KBM-7 (cell line): ENCODE measurements around the gene MGARP.
A peak's percentile ranks its signal among the peaks of the same experiment; 100 is the strongest.
"Not testable (repeated sequence)": the region's sequence is repeated elsewhere in the genome, so short reads cannot be mapped to it uniquely, and the experiment has no call there.

Experiments used
- DNase-seq: peaks from one replicate; pipeline ENCODE4 v3.0.0-alpha.2; 2015
- in situ Hi-C: fragments of 300-500 bp; cut with MboI; formaldehyde crosslinking; loops from 2 replicates; pipeline ENCODE4 v1.14.3; 2020; ENCODE audit warnings: low sequenced_read_pairs, low pct_unique_long_range_greater_than_20kb, mixed read lengths

The MGARP gene

DNA sequence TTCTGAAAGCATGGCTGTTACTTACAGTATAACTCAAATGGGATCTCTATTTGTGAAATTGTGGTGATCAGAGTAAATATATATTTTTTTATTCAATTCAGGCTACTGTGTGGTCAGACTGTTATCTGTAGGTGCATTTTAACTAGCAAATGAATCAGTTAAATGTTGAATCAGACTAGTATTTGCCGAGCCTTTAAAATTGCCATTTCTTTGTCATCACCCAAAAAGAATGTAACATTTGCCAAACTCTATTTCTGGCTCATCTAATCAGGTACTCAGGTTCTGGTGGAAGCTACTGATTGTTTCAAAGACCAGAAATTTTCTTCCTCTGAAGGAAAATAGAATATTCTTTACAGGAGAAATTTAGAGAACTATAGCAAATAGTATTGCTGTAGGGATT is 19.5 kb upstream of the MGARP start:
- in situ Hi-C loops: no loop called here
- no peak for DNase-seq

DNA sequence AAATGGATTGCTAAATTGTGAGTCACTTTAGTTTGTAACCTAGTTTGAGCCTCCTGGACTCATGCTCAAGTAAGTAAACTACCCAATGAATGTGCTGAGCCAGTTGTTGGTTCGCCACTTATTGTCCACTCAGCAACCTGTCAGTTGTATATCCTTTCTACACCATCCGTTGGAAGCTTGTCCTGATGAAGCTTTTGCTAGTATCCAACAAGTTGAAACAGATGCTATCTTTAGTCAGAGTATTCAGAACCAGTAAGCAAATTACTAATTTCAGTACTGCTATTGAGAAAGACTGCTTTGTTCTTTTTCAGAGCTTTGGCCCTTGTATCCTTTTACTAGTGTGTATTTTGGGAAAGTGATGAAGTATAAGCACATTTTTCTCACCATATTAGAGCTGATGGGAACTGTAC is 17.0 kb upstream of the MGARP start:
- no peak for DNase-seq
- in situ Hi-C loops: no loop called here

- no peak for DNase-seq
- in situ Hi-C loops: no loop called here
Observed at GRCh38 chr4:139295942-139296299, 15.9 kb upstream of the MGARP start.

DNA sequence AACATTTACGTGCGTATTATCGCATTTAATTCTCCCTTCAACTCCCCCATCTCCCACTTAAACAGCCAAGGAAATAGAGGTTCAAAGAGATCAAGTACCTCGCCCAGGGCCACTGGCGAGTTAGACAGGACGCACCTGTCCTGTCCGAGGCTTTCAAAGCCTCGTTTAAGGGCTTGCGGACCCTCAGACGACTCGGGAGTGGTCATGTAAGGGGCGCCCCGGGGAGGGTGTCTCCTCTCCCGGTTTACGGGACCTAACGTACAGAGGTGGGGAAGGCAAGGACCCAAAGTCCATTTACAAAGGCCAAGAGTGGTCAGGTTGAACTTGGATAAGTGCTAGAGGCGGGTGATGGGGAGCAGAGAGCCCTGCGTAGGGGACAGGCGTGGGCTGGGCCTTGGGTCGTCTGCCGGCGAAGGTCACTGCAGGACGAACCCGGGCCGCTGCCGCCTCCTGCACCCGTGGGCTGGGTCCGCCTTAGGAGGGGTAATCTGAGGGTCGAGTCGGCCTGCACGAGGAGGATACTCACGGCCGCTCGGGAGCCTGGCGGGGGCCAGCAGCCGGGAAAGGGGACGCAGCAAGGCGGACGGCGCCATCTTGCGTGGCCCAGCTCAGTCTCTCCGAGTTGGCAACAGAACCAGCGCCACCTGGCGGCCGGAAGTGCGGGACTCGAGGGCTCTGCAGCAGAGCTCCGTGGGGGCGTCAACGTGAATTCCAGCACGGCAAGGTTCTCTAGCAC is 15.3 kb upstream of the MGARP start:
- in situ Hi-C loops: no loop called here
- DNase-seq: peak; percentile 96

DNA sequence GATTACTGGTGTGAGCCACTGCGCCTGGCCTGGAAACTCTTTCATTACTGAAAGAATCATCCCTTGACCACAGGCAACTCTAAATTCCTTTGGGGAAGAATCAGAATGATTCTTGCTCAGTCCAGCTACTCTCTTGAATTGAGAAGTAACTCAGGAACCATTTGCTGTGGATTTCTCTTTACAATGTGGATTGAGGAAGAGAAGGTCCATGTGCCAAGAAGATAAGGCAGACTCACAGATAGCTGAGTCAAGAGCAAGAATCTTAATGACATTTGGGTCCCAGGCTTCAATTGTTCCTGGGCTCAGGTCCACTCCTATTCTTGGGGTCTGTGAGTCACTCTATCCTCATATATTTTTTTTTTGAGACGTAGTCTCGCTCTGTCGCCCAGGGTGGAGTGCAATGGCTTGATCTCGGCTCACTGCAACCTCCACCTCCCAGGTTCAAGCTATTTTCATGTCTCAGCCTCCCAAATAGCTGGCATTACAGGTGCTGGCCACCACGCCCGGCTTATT is 6.2 kb upstream of the MGARP start:
- DNase-seq: no peak
- in situ Hi-C loops: no loop called here

DNA sequence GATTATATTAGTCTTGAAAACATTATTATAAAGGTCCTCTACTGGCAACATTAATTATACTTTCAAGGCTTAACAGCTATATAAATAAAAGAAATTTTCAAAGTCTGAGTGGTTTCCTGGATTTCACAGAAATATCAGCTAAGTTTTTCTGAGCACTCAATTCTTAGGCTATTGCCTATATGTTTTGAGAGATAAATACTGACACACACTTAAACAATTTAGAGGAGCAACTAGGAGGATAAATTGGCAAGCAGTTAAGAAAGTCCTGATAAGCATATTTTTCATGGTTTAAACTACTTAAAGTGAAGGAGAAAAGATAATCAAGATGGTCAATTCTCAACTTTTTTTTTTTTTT is 2.7 kb upstream of the MGARP start:
- DNase-seq: no peak
- in situ Hi-C loops: no loop called here

DNA sequence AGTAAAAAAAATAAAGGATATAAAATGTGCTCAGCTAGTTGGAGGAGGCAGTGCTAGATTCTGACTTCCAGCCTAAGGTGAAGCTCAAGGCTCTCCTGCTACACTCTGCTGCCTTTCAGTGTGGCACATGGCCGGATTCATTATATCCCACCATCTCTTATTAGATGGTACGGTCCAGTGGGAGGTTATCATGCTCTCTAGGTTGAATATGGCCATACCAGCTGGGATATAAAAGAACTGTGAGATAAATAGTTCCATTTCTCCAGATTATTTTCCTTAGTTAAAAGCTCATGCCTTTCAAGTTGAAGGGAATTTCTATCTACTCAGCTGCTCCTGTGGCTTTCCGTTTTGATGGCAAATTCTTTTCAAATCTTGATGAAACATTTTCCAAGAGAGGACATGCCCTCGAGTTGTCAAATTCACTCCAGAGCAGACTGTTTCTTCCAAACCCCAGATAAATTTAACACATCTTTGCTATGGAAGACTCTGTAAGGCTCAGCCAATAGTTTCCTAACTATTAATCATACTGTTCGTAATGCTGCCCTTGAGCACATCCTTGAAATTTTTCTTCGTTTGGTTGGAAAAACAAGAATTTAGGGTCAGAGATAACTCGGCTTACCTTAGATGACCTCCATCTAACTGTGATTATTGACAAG is 2.2 kb upstream of the MGARP start:
- no peak for DNase-seq
- in situ Hi-C loops: no loop called here

- no peak for DNase-seq
- in situ Hi-C loops: no loop called here
Observed at GRCh38 chr4:139278912-139279759, 889 bp downstream of the MGARP start.

GRCh38 chr4:139278485-139278884 is 1.5 kb downstream of the MGARP start:
- DNase-seq: no peak
- in situ Hi-C loops: no loop called here

DNA sequence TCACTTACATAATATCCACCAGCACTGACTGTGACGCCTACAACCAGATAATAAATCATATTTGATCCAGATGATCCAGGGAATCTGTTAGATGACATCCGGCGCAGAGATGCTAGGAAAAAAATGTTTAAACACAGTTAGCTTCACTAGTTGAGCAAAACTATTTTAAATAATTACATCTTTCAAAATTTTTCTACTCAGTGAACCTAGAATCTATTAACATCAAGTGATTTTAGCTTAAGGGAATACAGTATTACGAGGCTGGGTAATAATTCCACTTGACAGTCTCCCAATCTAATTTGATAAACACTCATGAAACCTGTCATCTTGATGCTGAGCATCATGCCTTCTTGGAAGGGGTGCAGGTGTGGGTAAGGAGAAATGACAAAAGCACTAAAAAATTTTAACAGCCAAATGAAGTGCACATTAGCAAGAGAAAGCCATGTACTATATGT is 4.7 kb downstream of the MGARP start:
- in situ Hi-C loops: no loop called here
- no peak for DNase-seq

DNA sequence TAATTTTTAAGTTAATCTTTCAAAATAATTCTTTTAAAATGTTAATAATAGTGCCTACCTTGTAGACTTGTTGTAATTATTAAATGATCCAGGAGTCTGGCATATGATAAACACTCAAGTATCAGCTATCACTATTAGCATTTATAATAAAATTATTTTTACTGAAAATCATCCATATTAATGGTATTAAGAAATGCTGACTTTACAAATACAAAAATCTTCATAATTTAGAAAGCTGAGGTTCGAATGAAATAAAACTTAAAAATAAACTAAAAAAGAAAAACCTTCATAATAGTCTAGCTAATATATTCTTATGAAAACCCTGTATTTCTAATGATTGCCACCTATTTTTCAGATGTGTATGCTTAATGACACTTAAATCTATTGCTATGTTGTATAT is 5.2 kb downstream of the MGARP start:
- DNase-seq: no peak
- in situ Hi-C loops: no loop called here

DNA sequence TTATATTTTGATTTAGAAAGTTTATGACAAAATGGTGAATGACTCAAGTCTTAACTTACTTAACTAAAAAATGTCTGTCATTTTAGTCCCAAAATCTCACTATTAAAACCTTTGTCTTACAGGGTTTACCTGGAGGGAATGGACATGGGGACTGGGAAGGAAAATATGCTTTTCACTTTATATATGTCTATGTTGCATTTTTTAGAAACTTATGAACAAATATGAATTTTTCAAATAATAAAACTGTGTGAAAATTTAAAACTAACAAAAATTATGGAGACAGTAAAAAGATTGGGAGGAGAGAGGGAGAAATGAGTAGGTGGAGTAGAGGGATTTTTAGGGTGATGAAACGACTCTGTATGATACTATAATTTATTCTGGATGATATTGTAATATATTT is 6.2 kb downstream of the MGARP start:
- in situ Hi-C loops: no loop called here
- DNase-seq: no peak

DNA sequence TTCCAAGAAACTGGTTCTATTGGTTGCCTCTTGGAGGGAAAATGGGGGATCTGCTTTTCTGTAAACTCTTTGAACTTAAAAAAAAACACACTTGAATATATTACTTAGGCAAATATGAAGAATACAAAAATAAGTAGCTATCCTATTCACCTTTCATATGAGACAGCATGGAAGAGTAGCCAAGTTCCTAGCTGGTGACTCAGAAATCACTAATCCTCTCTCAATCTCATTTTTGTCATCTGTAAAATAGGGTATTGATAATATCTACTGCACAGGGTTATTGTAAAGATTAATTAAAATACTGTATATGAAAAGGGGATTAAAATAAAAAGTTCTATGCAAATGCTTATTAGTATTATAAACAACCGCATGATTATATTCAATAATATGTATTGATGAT is 12.7 kb downstream of the MGARP start:
- in situ Hi-C loops: no loop called here

DNA sequence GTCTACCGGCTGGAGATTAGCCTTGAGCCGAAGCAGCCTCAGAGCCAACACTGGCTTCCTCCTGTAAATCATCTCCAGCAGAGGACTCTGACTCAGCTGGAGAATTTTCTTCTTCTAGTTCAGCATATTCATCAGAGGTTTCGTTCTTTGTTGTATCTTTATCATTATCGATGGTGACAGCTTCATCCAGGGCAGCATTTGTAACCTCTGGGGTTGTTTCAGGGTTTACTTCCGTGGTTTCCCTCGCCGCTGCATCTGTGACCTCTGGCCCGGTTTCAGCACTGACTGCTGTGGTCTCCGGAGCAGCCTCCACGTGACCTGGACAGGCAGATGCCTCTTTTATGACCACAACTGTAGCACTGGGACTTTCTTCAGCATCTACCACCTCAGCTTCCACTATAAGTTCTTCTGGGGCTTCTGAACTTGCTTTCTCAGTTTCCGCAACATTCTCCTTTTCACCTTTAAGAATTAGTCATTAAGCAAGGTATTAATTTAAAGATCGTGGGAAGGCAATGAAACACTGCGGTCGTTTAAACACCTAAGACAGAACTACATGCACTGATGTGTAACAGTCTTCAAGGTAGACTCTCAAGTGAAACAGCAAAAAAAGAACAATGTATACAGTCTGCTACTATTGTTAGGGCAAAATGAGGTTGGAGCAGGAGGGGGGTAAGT is 13.3 kb downstream of the MGARP start:
- DNase-seq: peak; percentile 81
- in situ Hi-C loops: no loop called here

More for the DNA sequence above, 12.7 kb downstream of the MGARP start:
- no peak for DNase-seq

- DNase-seq: no peak
- in situ Hi-C loops: no loop called here
Observed at GRCh38 chr4:139266208-139266582, 13.8 kb downstream of the MGARP start.

DNA sequence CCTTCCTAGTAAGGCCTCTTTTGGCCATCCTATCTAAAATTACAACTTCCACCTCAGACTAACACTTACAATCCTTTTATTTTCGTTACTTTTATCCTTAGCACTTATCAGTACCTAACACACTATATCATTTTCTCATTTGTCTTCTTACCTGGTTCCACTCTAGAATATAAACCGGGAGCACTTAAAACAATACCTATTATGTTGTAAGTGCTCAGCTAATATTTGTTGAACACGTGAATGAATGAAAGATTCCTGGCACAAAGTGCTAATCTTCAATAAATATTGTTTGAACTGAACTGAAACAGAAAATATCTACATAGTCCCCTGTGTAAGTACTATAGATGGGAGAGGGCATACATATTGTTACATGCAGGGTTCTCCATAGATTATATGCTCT is 14.4 kb downstream of the MGARP start:
- DNase-seq: no peak
- in situ Hi-C loops: no loop called here

GRCh38 chr4:139256349-139256748 is 23.7 kb downstream of the MGARP start:
- DNase-seq: no peak
- in situ Hi-C loops: no loop called here

DNA sequence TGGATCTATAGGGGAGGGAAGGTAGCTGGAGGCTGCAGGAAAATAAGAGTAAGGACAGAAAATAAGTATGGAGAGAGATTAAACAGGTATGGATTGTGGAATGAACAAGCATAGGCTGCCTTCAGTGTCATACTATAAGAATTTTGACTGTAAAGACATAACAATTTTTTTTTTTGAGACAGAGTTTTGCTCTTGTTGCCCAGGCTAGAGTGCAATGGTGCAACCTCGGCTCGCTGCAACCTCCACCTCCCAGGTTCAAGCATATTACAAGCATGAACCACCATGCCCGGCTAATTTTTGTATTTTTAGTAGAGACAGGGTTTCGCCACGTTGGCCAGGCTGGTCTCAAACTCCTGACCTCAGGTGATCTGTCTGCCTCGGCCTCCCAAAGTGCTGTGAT is 24.4 kb downstream of the MGARP start:
- DNase-seq, in situ Hi-C loops: not testable (repeated sequence)

- DNase-seq: no peak
- in situ Hi-C loops: no loop called here
Observed at GRCh38 chr4:139253713-139254112, 26.3 kb downstream of the MGARP start.

DNA sequence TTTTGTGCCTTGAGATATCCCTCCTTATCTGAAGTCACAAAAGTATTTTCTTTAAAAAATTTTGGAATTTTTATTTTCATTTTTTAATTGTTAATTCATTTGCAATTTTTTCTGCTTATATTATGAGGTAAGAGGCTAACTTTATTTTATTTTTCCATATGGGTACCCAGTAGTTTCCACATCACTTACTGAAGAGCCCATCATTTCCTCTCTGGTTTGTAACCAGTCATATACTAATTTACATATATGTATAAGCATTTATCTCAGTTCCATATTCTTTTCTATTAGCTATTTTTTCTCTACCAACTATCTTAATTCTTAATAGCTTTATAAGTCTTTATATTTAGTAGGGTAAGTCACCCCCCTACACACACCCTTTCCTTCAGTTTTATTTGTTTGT is 27.0 kb downstream of the MGARP start:
- DNase-seq: no peak
- in situ Hi-C loops: no loop called here
